ENCODE data around the gene TPH2.

DNA sequence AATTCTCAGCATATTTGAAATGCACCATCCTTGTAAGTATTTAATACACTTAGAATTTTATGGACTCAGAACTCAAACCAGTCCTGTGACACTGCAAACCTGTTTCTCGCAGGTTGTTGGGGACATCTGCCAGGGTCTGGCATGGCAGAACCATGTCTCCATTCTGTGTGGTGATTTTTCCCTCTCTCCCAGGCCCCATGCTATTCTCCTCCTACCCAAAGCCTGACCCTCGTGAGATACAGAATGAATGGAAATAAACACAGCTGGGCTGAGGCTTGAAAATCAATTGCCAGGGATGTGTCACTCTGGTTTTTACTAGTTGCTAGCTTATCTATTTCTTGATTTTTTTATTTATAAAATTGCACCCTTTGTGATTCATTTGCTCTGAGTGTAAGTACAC is 19.8 kb downstream of the TPH2 start:
- no peak for TF ChIP-seq ZBTB33 (IDR thresholded peaks at IDR 0.05)
- no peak for TF ChIP-seq ATF3 (IDR thresholded peaks at IDR 0.05)
- no peak for TF ChIP-seq CTCF (IDR thresholded peaks at IDR 0.05; ENCODE audit: low read depth, low read length, missing input control)
- no peak for TF ChIP-seq SP1 (IDR thresholded peaks at IDR 0.05)

All from liver (tissue), 3 donors.